Caco-2 (cell line): ENCODE results near the gene KRTAP19-2. TPM values are rescaled to one million over a fixed set of nuclear protein-coding genes. Genes with fewer than 3 reads are reported as not detected.
"Not testable (repeated sequence)": the region's sequence is repeated elsewhere in the genome, so short reads cannot be mapped to it uniquely, and the experiment has no call there.

Experiments
- BruUV-seq: library from RNA; stranded (reverse); fragments of 400-500 nt; replicated peaks from 2 replicates; lab custom pipeline; 2021; lab: Mats Ljungman, UMichigan
- CTCF ChIA-PET: fragments of 300-600 bp; sonication (Branson Sonifier 250); formaldehyde crosslinking; loops from one replicate; lab custom pipeline; 2022; ENCODE audit warnings: antibody characterized with exemption; lab: Charles Lee
- POLR2A ChIA-PET: fragments of 300-600 bp; sonication (Branson Sonifier 250); formaldehyde crosslinking; loops from one replicate; lab custom pipeline; 2022; ENCODE audit warnings: antibody characterized with exemption; lab: Charles Lee
- DNase-seq, 2 experiments: peaks; one replicate each; pipeline versions ENCODE4 v3.0.0 to v3.0.0-alpha.2; 2020 to 2022
- H3K27me3 ChIP-seq: replicated peaks from 2 replicates; pipeline ENCODE4 v1.6.0; 2011; ENCODE audit warnings: low read length; ENCODE audit not compliant: control insufficient read depth, insufficient read depth
- H3K36me3 ChIP-seq: 2 replicates; pipeline ENCODE4 v1.5.1; 2011; ENCODE audit warnings: low read length; ENCODE audit not compliant: control insufficient read depth, insufficient read depth
- H3K4me1 ChIP-seq: fragments of 250-450 bp; sonication (Bioruptor Pico); 2 replicates; pipeline ENCODE4 v1.5.1; 2020; ENCODE audit warnings: mild to moderate bottlenecking
- H3K4me3 ChIP-seq: 2 replicates; pipeline ENCODE4 v1.5.1; 2011; ENCODE audit warnings: low read depth, mild to moderate bottlenecking, control low read depth, low read length
- H3K9me3 ChIP-seq: fragments of 250-450 bp; sonication (Bioruptor Pico); 2 replicates; pipeline ENCODE4 v1.5.1; 2020; ENCODE audit warnings: mild to moderate bottlenecking, moderate library complexity
- H3K27ac Mint-ChIP-seq: one replicate; pipeline ENCODE4 v1.8.0; 2022; ENCODE audit warnings: mixed read lengths; ENCODE audit not compliant: unreplicated experiment
- H3K27me3 Mint-ChIP-seq: one replicate; pipeline ENCODE4 v1.8.0; 2022; ENCODE audit warnings: mixed read lengths; ENCODE audit not compliant: insufficient read depth, unreplicated experiment
- H3K36me3 Mint-ChIP-seq: one replicate; pipeline ENCODE4 v1.8.0; 2022; ENCODE audit warnings: mild to moderate bottlenecking, mixed read lengths; ENCODE audit not compliant: insufficient read depth, unreplicated experiment
- H3K4me1 Mint-ChIP-seq: one replicate; pipeline ENCODE4 v1.8.0; 2022; ENCODE audit warnings: low read depth, mixed read lengths; ENCODE audit not compliant: unreplicated experiment
- H3K4me3 Mint-ChIP-seq: one replicate; pipeline ENCODE4 v1.8.0; 2022; ENCODE audit warnings: mild to moderate bottlenecking, moderate library complexity, mixed read lengths; ENCODE audit not compliant: unreplicated experiment
- H3K9me3 Mint-ChIP-seq: one replicate; pipeline ENCODE4 v1.8.0; 2022; ENCODE audit warnings: mixed read lengths; ENCODE audit not compliant: unreplicated experiment
- intact Hi-C: fragments of 100-400 bp; cut with micrococcal nuclease; formaldehyde crosslinking; loops from one replicate; pipeline ENCODE4 v1.10.0; 2022; ENCODE audit not compliant: unreplicated experiment
- total RNA-seq: library from RNA; stranded (reverse); gene quantifications from 2 replicates; pipeline ENCODE4 v1.2.3, GENCODE V29; 2022
- TF ChIP-seq, protein P1 (sequence below), 2 experiments: fragments of 200-600 bp in 1 of 2; IDR thresholded peaks; 1 replicate in 1 of 2; 2 replicates in 1 of 2; pipeline versions ENCODE4 v1.5.1 to v1.8.0; 2011 to 2022; ENCODE audit warnings: antibody characterized with exemption in 1 of 2, control low read depth in 1 of 2, inconsistent platforms in 1 of 2, low read depth in 1 of 2, low read length in 1 of 2, mild to moderate bottlenecking in 1 of 2, moderate library complexity in 1 of 2; ENCODE audit not compliant: insufficient read depth in 1 of 2, severe bottlenecking in 1 of 2, unreplicated experiment in 1 of 2

KRTAP19-2 gene
- total RNA-seq, 1 experiment from 2014 or later = not detected

DNA sequence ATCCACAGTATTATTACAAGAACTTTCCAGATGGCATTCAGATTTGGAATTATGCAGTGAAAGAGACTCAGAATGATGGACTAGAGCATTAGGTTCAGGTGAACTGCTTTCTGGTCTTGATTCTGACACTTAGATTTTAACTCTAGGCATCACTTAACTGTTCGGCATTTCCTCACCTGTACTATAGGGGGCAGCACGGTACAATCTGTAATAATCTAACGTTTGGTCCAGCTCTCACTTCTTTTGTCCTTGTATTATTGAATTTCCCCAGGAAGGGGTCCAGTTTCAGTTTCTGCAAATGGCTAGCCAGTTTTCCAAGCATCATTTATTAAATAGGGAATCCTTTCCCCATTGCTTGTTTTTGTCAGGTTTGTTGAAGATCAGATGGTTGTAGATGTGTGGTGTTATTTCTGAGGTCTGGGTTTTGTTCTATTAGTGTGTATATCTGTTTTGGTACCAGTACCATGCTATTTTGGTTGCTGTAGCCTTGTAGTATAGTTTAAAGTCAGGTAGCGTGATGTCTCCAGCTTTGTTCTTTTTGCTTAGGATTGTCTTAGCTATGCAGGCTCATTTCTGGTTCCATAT, 18.5 kb upstream of the KRTAP19-2 start:
- H3K4me3 ChIP-seq, H3K9me3 ChIP-seq, H3K36me3 Mint-ChIP-seq, POLR2A ChIA-PET, BruUV-seq, H3K4me1 ChIP-seq, H3K27ac Mint-ChIP-seq, H3K4me1 Mint-ChIP-seq, H3K27me3 ChIP-seq, H3K4me3 Mint-ChIP-seq, CTCF ChIA-PET, H3K36me3 ChIP-seq, H3K9me3 Mint-ChIP-seq: not testable (repeated sequence)
- peak in 1 of 2 experiments; percentile 29 for DNase-seq
- intact Hi-C loops = loop anchor here (1.0 to 5.0 kb wide), 2 partner anchors 567 to 581 kb away; no protein-coding TSS in a partner anchor
- TF ChIP-seq, protein P1, sequence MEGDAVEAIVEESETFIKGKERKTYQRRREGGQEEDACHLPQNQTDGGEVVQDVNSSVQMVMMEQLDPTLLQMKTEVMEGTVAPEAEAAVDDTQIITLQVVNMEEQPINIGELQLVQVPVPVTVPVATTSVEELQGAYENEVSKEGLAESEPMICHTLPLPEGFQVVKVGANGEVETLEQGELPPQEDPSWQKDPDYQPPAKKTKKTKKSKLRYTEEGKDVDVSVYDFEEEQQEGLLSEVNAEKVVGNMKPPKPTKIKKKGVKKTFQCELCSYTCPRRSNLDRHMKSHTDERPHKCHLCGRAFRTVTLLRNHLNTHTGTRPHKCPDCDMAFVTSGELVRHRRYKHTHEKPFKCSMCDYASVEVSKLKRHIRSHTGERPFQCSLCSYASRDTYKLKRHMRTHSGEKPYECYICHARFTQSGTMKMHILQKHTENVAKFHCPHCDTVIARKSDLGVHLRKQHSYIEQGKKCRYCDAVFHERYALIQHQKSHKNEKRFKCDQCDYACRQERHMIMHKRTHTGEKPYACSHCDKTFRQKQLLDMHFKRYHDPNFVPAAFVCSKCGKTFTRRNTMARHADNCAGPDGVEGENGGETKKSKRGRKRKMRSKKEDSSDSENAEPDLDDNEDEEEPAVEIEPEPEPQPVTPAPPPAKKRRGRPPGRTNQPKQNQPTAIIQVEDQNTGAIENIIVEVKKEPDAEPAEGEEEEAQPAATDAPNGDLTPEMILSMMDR (IDR thresholded peaks at IDR 0.05; ENCODE audit: insufficient read depth in 1 of 2, low read depth in 1 of 2, low read length in 1 of 2, severe bottlenecking in 1 of 2, unreplicated experiment in 1 of 2) = peak; percentile 41 to 48
- H3K27me3 Mint-ChIP-seq = peaks cover 14% of the 10 kb centered on the region

DNA sequence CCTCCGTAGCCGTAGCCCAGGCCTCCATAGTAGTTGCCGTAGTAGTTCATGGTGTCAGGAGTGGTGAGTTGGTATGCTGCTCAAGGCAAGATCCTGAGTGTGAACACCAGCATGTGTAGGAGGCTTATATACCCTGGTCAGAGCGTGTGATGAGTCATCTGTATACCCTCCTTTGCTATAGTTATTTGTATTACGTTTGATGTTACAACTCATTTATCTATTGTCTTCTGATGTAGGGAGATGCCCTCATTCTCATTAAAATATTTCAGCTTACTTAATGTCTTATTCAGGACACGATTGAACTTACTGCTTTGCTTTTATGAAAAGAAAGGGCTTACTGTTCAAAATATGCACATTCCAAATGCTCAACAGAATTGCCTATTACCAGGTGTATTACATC, 14.8 kb upstream of the KRTAP19-2 start, which contains the start of gene KRTAP19-5:
TSS of gene KRTAP19-5 (minus strand) at position 101 of the 400 bp plus-strand sequence. CDS start at position 50, 51 bp downstream.
- Mint-ChIP-seq H3K27ac (no peak within 1 kb of the TSS), H3K4me1 (no peaks in the 10 kb centered on the region), H3K36me3 (no peaks in the 10 kb centered on the region), H3K9me3 (no peaks in the 10 kb centered on the region), H3K4me3 (no peak within 1 kb of the TSS), H3K27me3 (peaks cover 9% of the 10 kb centered on the region)
- CTCF ChIA-PET = no interaction called here
- DNase-seq = no peak
- H3K36me3 ChIP-seq = no peaks in the 10 kb centered on the region
- no peaks in the 10 kb centered on the region for H3K27me3 ChIP-seq
- H3K4me3 ChIP-seq = no peak within 1 kb of the TSS
- BruUV-seq = no TSS peak
- H3K9me3 ChIP-seq = no peaks in the 10 kb centered on the region
- TF ChIP-seq, protein P1 (IDR thresholded peaks at IDR 0.05; ENCODE audit: insufficient read depth in 1 of 2, low read depth in 1 of 2, low read length in 1 of 2, severe bottlenecking in 1 of 2, unreplicated experiment in 1 of 2) = no peak
- POLR2A ChIA-PET = no interaction called here
- intact Hi-C loops = no loop called here
- no peaks in the 10 kb centered on the region for H3K4me1 ChIP-seq

DNA sequence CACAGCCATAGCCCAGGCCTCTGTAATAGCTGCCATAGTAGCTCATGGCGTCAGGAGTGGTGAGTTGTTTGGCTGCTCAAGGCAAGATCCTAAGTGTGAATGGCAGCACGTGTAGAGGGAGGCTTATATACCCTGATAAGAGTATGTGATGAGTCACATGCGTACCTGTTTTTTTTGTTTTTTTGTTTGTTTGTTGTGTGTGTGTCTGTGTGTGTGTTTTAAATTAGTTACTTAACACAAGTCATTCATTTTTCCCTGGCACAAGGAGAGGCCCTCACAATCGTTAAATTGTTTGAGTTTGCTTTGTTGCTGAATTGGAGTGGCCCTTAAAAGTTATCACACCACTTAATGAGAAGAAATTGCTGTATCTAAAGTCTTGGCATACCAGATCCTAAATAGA, 9.8 kb upstream of the KRTAP19-2 start, which contains the start of gene KRTAP19-4:
TSS of gene KRTAP19-4 (minus strand) at position 101 of the 400 bp plus-strand sequence. CDS start at position 46, 55 bp downstream.
- intact Hi-C loops = no loop called here
- Histone ChIP-seq H3K36me3 (no peaks in the 10 kb centered on the region), H3K4me1 (no peaks in the 10 kb centered on the region), H3K27me3 (no peaks in the 10 kb centered on the region), H3K9me3 (no peaks in the 10 kb centered on the region), H3K4me3 (no peak within 1 kb of the TSS)
- TF ChIP-seq, protein P1 (IDR thresholded peaks at IDR 0.05; ENCODE audit: insufficient read depth in 1 of 2, low read depth in 1 of 2, low read length in 1 of 2, severe bottlenecking in 1 of 2, unreplicated experiment in 1 of 2) = no peak
- H3K27ac Mint-ChIP-seq = no peak within 1 kb of the TSS
- ChIA-PET POLR2A (no interaction called here), CTCF (no interaction called here)
- no peak for DNase-seq
- H3K27me3 Mint-ChIP-seq = peaks cover 4% of the 10 kb centered on the region
- H3K9me3 Mint-ChIP-seq = no peaks in the 10 kb centered on the region
- no peaks in the 10 kb centered on the region for H3K4me1 Mint-ChIP-seq
- no TSS peak for BruUV-seq
- no peaks in the 10 kb centered on the region for H3K36me3 Mint-ChIP-seq
- H3K4me3 Mint-ChIP-seq = no peak within 1 kb of the TSS
